Measurements from ENCODE around the gene UGT1A8.
"Not testable (repeated sequence)": the region's sequence is repeated elsewhere in the genome, so short reads cannot be mapped to it uniquely, and the experiment has no call there.

Gene UGT1A8

DNA sequence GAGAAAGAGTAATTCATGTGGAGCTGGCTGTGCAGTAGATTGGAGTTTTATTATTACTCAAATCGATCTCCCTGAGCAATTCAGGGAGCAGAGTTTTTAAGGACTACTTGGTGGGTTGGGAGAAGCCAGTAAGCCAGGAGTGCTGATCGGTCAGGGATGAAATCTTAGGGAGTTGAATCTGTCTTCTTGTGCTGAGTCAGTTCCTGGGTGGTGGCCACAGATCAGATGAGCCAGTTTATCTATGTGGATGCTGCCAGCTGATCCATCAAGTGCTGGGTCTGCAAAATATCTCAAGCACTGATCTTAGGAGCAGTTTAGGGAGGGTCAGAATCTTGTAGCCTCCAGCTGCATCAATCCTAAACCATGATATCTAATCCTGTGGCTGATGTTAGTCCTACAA, 17.0 kb upstream of the UGT1A8 start:
- H3K9ac ChIP-seq (ENCODE audit: low read length), result no peak overlapping the region
- no peak overlapping the region for H3K4me3 ChIP-seq (ENCODE audit: low read depth in 1 of 2, low read length in 2 of 2)
- no peak overlapping the region for H3K27ac ChIP-seq (ENCODE audit: low read depth, low read length)
- H3K27me3 ChIP-seq (ENCODE audit: control insufficient read depth in 1 of 2, insufficient read depth in 2 of 2, low read length in 2 of 2), result no peaks in the 10 kb centered on the region
- no peaks in the 10 kb centered on the region for H3K9me3 ChIP-seq (ENCODE audit: low read length)
- no peaks in the 10 kb centered on the region for H3K36me3 ChIP-seq (ENCODE audit: insufficient read depth, low read length)
- peaks cover 6% of the 10 kb centered on the region for H3K4me1 ChIP-seq (ENCODE audit: insufficient read depth, low read length)

GRCh38 chr2:233602076-233602475, 15.4 kb upstream of the UGT1A8 start:
- Histone ChIP-seq H3K4me1 (ENCODE audit: insufficient read depth, low read length) (peaks cover 6% of the 10 kb centered on the region), H3K36me3 (ENCODE audit: insufficient read depth, low read length) (no peaks in the 10 kb centered on the region), H3K9ac (ENCODE audit: low read length) (no peak overlapping the region), H3K9me3 (ENCODE audit: low read length) (no peaks in the 10 kb centered on the region), H3K27me3 (ENCODE audit: control insufficient read depth in 1 of 2, insufficient read depth in 2 of 2, low read length in 2 of 2) (no peaks in the 10 kb centered on the region), H3K27ac (ENCODE audit: low read depth, low read length) (no peak overlapping the region), H3K4me3 (ENCODE audit: low read depth in 1 of 2, low read length in 2 of 2) (no peak overlapping the region)

- H3K36me3 ChIP-seq (ENCODE audit: insufficient read depth, low read length), result no peaks in the 10 kb centered on the region
- H3K4me1 ChIP-seq (ENCODE audit: insufficient read depth, low read length), result no peaks in the 10 kb centered on the region
- H3K4me3 ChIP-seq (ENCODE audit: low read depth in 1 of 2, low read length in 2 of 2), result no peak overlapping the region
- no peaks in the 10 kb centered on the region for H3K27me3 ChIP-seq (ENCODE audit: control insufficient read depth in 1 of 2, insufficient read depth in 2 of 2, low read length in 2 of 2)
- no peaks in the 10 kb centered on the region for H3K9me3 ChIP-seq (ENCODE audit: low read length)
- no peak overlapping the region for H3K9ac ChIP-seq (ENCODE audit: low read length)
- no peak overlapping the region for H3K27ac ChIP-seq (ENCODE audit: low read depth, low read length)
Measured at GRCh38 chr2:233603520-233603919, 13.9 kb upstream of the UGT1A8 start.

GRCh38 chr2:233604826-233605225, 12.6 kb upstream of the UGT1A8 start:
- H3K27ac ChIP-seq (ENCODE audit: low read depth, low read length), result no peak overlapping the region
- no peaks in the 10 kb centered on the region for H3K4me1 ChIP-seq (ENCODE audit: insufficient read depth, low read length)
- H3K27me3 ChIP-seq (ENCODE audit: control insufficient read depth in 1 of 2, insufficient read depth in 2 of 2, low read length in 2 of 2), result no peaks in the 10 kb centered on the region
- no peak overlapping the region for H3K9ac ChIP-seq (ENCODE audit: low read length)
- no peaks in the 10 kb centered on the region for H3K36me3 ChIP-seq (ENCODE audit: insufficient read depth, low read length)
- no peaks in the 10 kb centered on the region for H3K9me3 ChIP-seq (ENCODE audit: low read length)
- H3K4me3 ChIP-seq (ENCODE audit: low read depth in 1 of 2, low read length in 2 of 2), result no peak overlapping the region

DNA sequence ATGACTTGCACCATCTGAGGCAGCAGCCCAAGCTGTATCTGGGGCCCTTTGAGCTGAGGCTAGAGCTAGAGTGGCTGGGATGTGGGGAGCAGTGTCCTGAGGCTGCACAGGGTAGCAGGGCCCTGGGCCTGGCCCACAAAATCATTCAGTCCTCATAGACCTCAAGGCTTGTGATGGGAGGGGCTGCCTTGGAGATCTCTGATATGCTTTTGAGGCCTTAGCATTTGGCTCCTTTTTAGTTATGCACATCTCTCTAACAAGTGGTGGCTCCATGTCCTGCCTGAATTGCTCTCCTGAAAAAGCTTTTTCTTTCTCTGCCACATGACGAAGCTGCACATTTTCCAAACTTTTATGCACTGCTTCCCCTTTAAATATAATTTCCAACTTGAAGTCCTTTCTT, 11.8 kb upstream of the UGT1A8 start:
- Histone ChIP-seq H3K36me3 (ENCODE audit: insufficient read depth, low read length) (no peaks in the 10 kb centered on the region), H3K27ac (ENCODE audit: low read depth, low read length) (no peak overlapping the region), H3K27me3 (ENCODE audit: control insufficient read depth in 1 of 2, insufficient read depth in 2 of 2, low read length in 2 of 2) (no peaks in the 10 kb centered on the region), H3K4me1 (ENCODE audit: insufficient read depth, low read length) (no peaks in the 10 kb centered on the region), H3K4me3 (ENCODE audit: low read depth in 1 of 2, low read length in 2 of 2) (no peak overlapping the region), H3K9me3 (ENCODE audit: low read length) (no peaks in the 10 kb centered on the region), H3K9ac (ENCODE audit: low read length) (no peak overlapping the region)

GRCh38 chr2:233611284-233611683, 6.1 kb upstream of the UGT1A8 start:
- Histone ChIP-seq H3K36me3 (ENCODE audit: insufficient read depth, low read length) (no peaks in the 10 kb centered on the region), H3K9ac (ENCODE audit: low read length) (no peak overlapping the region), H3K4me3 (ENCODE audit: low read depth in 1 of 2, low read length in 2 of 2) (no peak overlapping the region), H3K9me3 (ENCODE audit: low read length) (no peaks in the 10 kb centered on the region), H3K27me3 (ENCODE audit: control insufficient read depth in 1 of 2, insufficient read depth in 2 of 2, low read length in 2 of 2) (no peaks in the 10 kb centered on the region), H3K4me1 (ENCODE audit: insufficient read depth, low read length) (no peaks in the 10 kb centered on the region), H3K27ac (ENCODE audit: low read depth, low read length) (no peak overlapping the region)

DNA sequence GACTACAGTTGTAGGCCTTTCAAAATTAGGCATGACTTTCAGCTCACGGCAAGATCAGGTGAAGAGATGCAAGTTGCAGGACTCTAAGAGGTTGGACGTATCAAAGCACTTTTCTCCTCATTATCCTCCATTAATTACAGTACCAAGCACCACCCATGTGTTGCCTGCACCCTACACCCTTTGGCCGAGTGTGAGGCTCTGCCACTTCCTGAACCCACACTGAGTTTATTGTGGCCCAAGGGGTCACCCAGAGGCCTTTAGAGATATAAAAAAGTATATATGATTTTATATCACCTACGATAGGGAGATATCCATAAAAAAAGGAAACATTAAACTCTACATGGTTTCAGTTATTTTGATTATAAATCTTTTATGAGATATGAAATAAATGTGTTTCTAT, 2.8 kb downstream of the UGT1A8 start:
- no peak overlapping the region for H3K4me3 ChIP-seq (ENCODE audit: low read depth in 1 of 2, low read length in 2 of 2)
- H3K9me3 ChIP-seq (ENCODE audit: low read length), result no peaks in the 10 kb centered on the region
- H3K27me3 ChIP-seq (ENCODE audit: control insufficient read depth in 1 of 2, insufficient read depth in 2 of 2, low read length in 2 of 2), result no peaks in the 10 kb centered on the region
- no peak overlapping the region for H3K27ac ChIP-seq (ENCODE audit: low read depth, low read length)
- H3K9ac ChIP-seq (ENCODE audit: low read length), result no peak overlapping the region
- no peaks in the 10 kb centered on the region for H3K36me3 ChIP-seq (ENCODE audit: insufficient read depth, low read length)
- H3K4me1 ChIP-seq (ENCODE audit: insufficient read depth, low read length), result no peaks in the 10 kb centered on the region

GRCh38 chr2:233621863-233622262, 4.4 kb downstream of the UGT1A8 start:
- not testable (repeated sequence) for H3K36me3 ChIP-seq (ENCODE audit: insufficient read depth, low read length); H3K9me3 ChIP-seq (ENCODE audit: low read length); H3K4me1 ChIP-seq (ENCODE audit: insufficient read depth, low read length); H3K4me3 ChIP-seq (ENCODE audit: low read depth in 1 of 2, low read length in 2 of 2); H3K27ac ChIP-seq (ENCODE audit: low read depth, low read length); H3K9ac ChIP-seq (ENCODE audit: low read length); H3K27me3 ChIP-seq (ENCODE audit: control insufficient read depth in 1 of 2, insufficient read depth in 2 of 2, low read length in 2 of 2)

DNA sequence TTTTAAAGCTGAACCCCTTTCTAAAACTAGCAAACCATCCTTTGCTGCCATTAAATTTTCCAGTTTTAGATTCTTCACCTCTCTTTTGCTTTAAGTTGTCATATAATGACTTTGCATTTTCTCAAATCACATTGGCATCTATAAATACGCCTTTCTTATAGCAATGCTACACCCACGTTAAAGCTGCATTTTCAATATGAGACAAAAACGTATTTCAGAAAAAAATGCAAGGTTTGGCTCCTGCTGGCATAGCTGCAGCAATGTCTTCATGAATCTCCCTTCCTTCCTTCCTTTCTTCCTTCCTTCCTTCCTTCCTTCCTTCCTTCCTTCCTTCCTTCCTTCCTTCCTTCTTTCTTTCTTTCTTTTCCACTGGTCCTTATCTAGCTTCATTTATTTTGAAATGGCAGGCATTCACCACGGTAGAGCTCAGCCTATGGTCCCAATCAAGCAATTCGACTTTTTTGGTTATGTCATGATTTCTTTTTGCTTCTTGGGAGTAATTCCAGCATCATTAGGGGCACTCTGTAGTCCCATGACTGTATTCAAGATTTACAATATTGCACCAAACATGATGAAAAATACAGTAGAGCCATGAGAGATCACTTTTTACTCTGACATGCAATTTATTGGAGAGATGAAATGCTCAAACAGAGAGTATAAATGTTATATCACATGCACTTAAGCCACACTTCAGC, 10.0 kb downstream of the UGT1A8 start:
- Histone ChIP-seq H3K4me1 (ENCODE audit: insufficient read depth, low read length) (no peaks in the 10 kb centered on the region), H3K27me3 (ENCODE audit: control insufficient read depth in 1 of 2, insufficient read depth in 2 of 2, low read length in 2 of 2) (no peaks in the 10 kb centered on the region), H3K9ac (ENCODE audit: low read length) (no peak overlapping the region), H3K36me3 (ENCODE audit: insufficient read depth, low read length) (no peaks in the 10 kb centered on the region), H3K4me3 (ENCODE audit: low read depth in 1 of 2, low read length in 2 of 2) (no peak overlapping the region), H3K9me3 (ENCODE audit: low read length) (no peaks in the 10 kb centered on the region), H3K27ac (ENCODE audit: low read depth, low read length) (no peak overlapping the region)

- H3K27ac ChIP-seq (ENCODE audit: low read depth, low read length); H3K4me1 ChIP-seq (ENCODE audit: insufficient read depth, low read length); H3K9me3 ChIP-seq (ENCODE audit: low read length); H3K36me3 ChIP-seq (ENCODE audit: insufficient read depth, low read length); H3K9ac ChIP-seq (ENCODE audit: low read length); H3K27me3 ChIP-seq (ENCODE audit: control insufficient read depth in 1 of 2, insufficient read depth in 2 of 2, low read length in 2 of 2); H3K4me3 ChIP-seq (ENCODE audit: low read depth in 1 of 2, low read length in 2 of 2): not testable (repeated sequence)
Measured at GRCh38 chr2:233636306-233636705, 18.9 kb downstream of the UGT1A8 start, which contains the start of gene UGT1A10. Gene UGT1A10 (plus strand): TSS chr2:233636448. CDS start chr2:233636523, 75 bp downstream.

GRCh38 chr2:233638836-233639235, 21.4 kb downstream of the UGT1A8 start:
- H3K36me3 ChIP-seq (ENCODE audit: insufficient read depth, low read length), result no peaks in the 10 kb centered on the region
- H3K4me1 ChIP-seq (ENCODE audit: insufficient read depth, low read length), result no peaks in the 10 kb centered on the region
- H3K9ac ChIP-seq (ENCODE audit: low read length), result no peak overlapping the region
- H3K4me3 ChIP-seq (ENCODE audit: low read depth in 1 of 2, low read length in 2 of 2), result no peak overlapping the region
- no peak overlapping the region for H3K27ac ChIP-seq (ENCODE audit: low read depth, low read length)
- no peaks in the 10 kb centered on the region for H3K9me3 ChIP-seq (ENCODE audit: low read length)
- no peaks in the 10 kb centered on the region for H3K27me3 ChIP-seq (ENCODE audit: control insufficient read depth in 1 of 2, insufficient read depth in 2 of 2, low read length in 2 of 2)

DNA sequence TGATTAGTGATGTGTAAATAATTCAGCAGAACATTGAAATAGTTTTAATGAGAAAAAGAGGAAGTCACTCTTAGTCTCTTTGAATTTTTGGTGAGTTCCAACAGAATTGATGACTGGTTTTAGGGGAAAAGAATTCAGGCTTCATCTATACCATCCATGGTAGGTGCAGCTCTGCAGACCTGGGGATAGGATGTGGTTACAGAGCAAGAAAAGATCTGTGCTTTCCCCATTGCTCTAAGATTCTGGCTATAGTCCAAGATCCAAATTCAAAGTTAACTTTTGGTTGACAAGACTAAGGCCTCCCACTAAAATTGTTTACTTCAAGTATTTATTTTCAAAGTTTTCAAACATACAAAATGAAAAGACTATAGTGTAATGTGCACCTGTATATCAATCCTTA, 22.4 kb downstream of the UGT1A8 start:
- Histone ChIP-seq H3K9ac (ENCODE audit: low read length) (no peak overlapping the region), H3K4me1 (ENCODE audit: insufficient read depth, low read length) (no peaks in the 10 kb centered on the region), H3K9me3 (ENCODE audit: low read length) (no peaks in the 10 kb centered on the region), H3K27ac (ENCODE audit: low read depth, low read length) (no peak overlapping the region), H3K4me3 (ENCODE audit: low read depth in 1 of 2, low read length in 2 of 2) (no peak overlapping the region), H3K36me3 (ENCODE audit: insufficient read depth, low read length) (no peaks in the 10 kb centered on the region), H3K27me3 (ENCODE audit: control insufficient read depth in 1 of 2, insufficient read depth in 2 of 2, low read length in 2 of 2) (no peaks in the 10 kb centered on the region)

All from muscle layer of colon (tissue), 2 donors.